CD4-positive, alpha-beta T cell (primary cell): Measurements from ENCODE around the gene NDUFAF2. TPM values are rescaled to one million over a fixed set of nuclear protein-coding genes. Genes with fewer than 3 reads are reported as not detected.

Experiments used
- ATAC-seq: fragments of 200-7000 bp; cut with Tn5 transposase; one replicate; pipeline ENCODE4 v1.10.0; 2022; ENCODE audit warnings: mild to moderate bottlenecking; ENCODE audit not compliant: poor library complexity
- CTCF ChIA-PET: fragments of 350-600 bp; sonication (Branson Sonifier 250); formaldehyde crosslinking; loops from one replicate; lab custom pipeline; 2021; ENCODE audit warnings: antibody characterized with exemption, inconsistent platforms; lab: Charles Lee
- POLR2A ChIA-PET: fragments of 350-600 bp; sonication (Branson Sonifier 250); formaldehyde crosslinking; loops from one replicate; lab custom pipeline; 2021; ENCODE audit warnings: antibody characterized with exemption, inconsistent platforms; lab: Charles Lee
- DNase-seq, 14 experiments: peaks; one replicate each; pipeline ENCODE4 v3.0.0-alpha.2; 2013 to 2020; ENCODE audit warnings: mixed read lengths in 2 of 14
- H3K27ac ChIP-seq, 2 donors: one replicate each; pipeline versions ENCODE4 v1.5.1 to v1.7.0; 2013; ENCODE audit warnings: low read length in 2 of 2, low read depth in 1 of 2, mild to moderate bottlenecking in 1 of 2
- H3K27me3 ChIP-seq, 2 experiments: 1 replicate in 1 of 2; 2 replicates in 1 of 2; pipeline versions ENCODE4 v1.6.1 to v1.7.0; 2013; ENCODE audit warnings: low read length in 2 of 2, control low read depth in 1 of 2, mild to moderate bottlenecking in 1 of 2, moderate library complexity in 1 of 2; ENCODE audit not compliant: insufficient read depth in 2 of 2, control insufficient read depth in 1 of 2
- H3K36me3 ChIP-seq: one replicate; pipeline ENCODE4 v1.6.1; 2013; ENCODE audit warnings: low read length, control low read depth; ENCODE audit not compliant: insufficient read depth
- H3K4me1 ChIP-seq: one replicate; pipeline ENCODE4 v1.6.1; 2013; ENCODE audit warnings: low read length, control low read depth; ENCODE audit not compliant: insufficient read depth
- H3K4me3 ChIP-seq: one replicate; pipeline ENCODE4 v1.5.1; 2013; ENCODE audit warnings: mild to moderate bottlenecking, low read length, moderate library complexity
- H3K9me3 ChIP-seq, 2 experiments: 1 replicate in 1 of 2; 2 replicates in 1 of 2; pipeline versions ENCODE4 v1.6.1 to v1.7.0; 2013; ENCODE audit warnings: low read length in 2 of 2, mild to moderate bottlenecking in 2 of 2, control low read depth in 1 of 2, moderate library complexity in 1 of 2; ENCODE audit not compliant: control insufficient read depth in 1 of 2, insufficient read depth in 1 of 2
- H3K27ac Mint-ChIP-seq: one replicate; pipeline ENCODE4 v1.8.0; 2020; ENCODE audit warnings: mixed read lengths
- H3K27me3 Mint-ChIP-seq: one replicate; pipeline ENCODE4 v1.8.0; 2021; ENCODE audit warnings: mixed read lengths
- H3K36me3 Mint-ChIP-seq: one replicate; pipeline ENCODE4 v1.8.0; 2021; ENCODE audit warnings: low read depth, mixed read lengths
- H3K4me1 Mint-ChIP-seq: one replicate; pipeline ENCODE4 v1.8.0; 2021; ENCODE audit warnings: low read depth, mixed read lengths
- H3K4me3 Mint-ChIP-seq: one replicate; pipeline ENCODE4 v1.8.0; 2020; ENCODE audit warnings: mild to moderate bottlenecking, mixed read lengths
- H3K9me3 Mint-ChIP-seq: one replicate; pipeline ENCODE4 v1.8.0; 2020; ENCODE audit warnings: mixed read lengths
- intact Hi-C, 2 experiments: fragments of 100-400 bp; cut with DNase I in 1 of 2; cut with micrococcal nuclease in 1 of 2; formaldehyde crosslinking; loops; one replicate each; pipeline versions ENCODE4 v1.15.1 to v1.9.0; 2023 to 2025; cut with DNase I, micrococcal nuclease
- total RNA-seq, 174 experiments: library from RNA in 2 of 174; stranded (reverse) in 2 of 174; gene quantifications; one replicate each; pipeline ENCODE4 v1.2.3 and lab custom pipeline; 2021 to 2026
- TF ChIP-seq, protein P1 (sequence below): fragments of 200-600 bp; IDR thresholded peaks from one replicate; pipeline ENCODE4 v1.8.0; 2022; ENCODE audit warnings: antibody characterized with exemption, mild to moderate bottlenecking

Gene NDUFAF2
- total RNA-seq, 2 experiments from 2014 or later = 8.1 to 8.8 TPM

DNA sequence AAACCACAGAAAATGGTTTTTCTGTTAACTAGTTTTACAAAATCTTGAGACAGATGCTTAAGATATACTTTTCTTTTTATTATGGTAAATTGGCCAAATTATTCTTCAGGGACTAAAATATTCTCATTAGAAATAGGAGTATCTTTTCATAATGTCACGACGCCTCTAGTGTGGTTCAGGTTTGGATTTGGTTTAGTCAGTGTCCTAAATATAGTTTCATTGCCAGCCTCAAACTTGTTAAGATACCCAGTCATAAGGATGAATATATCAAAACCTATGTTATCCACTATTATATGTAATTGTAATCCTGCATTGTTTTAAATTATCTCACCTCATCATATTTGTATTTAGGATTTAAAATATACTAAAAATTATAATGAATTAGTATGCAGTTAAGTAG, 13.7 kb downstream of the NDUFAF2 start:
- peaks cover 27% of the 10 kb centered on the region for H3K4me1 Mint-ChIP-seq
- no peaks in the 10 kb centered on the region for H3K36me3 Mint-ChIP-seq
- TF ChIP-seq, protein P1, sequence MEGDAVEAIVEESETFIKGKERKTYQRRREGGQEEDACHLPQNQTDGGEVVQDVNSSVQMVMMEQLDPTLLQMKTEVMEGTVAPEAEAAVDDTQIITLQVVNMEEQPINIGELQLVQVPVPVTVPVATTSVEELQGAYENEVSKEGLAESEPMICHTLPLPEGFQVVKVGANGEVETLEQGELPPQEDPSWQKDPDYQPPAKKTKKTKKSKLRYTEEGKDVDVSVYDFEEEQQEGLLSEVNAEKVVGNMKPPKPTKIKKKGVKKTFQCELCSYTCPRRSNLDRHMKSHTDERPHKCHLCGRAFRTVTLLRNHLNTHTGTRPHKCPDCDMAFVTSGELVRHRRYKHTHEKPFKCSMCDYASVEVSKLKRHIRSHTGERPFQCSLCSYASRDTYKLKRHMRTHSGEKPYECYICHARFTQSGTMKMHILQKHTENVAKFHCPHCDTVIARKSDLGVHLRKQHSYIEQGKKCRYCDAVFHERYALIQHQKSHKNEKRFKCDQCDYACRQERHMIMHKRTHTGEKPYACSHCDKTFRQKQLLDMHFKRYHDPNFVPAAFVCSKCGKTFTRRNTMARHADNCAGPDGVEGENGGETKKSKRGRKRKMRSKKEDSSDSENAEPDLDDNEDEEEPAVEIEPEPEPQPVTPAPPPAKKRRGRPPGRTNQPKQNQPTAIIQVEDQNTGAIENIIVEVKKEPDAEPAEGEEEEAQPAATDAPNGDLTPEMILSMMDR = no peak
- DNase-seq (no peak), ATAC-seq (no peak)
- Histone ChIP-seq H3K36me3 (no peaks in the 10 kb centered on the region), H3K4me3 (no peak overlapping the region), H3K27me3 (no peaks in the 10 kb centered on the region), H3K9me3 (no peaks in the 10 kb centered on the region), H3K4me1 (no peaks in the 10 kb centered on the region), H3K27ac (no peak overlapping the region)
- CTCF ChIA-PET = interaction anchor here (1.4 kb wide), 1 partner anchor 13 kb away, joined by 6 read pairs; no protein-coding TSS in a partner anchor
- POLR2A ChIA-PET = interaction anchor here (0.9 to 1.4 kb wide), 2 partner anchors 13 to 14 kb away, joined by 3 to 5 read pairs; partner anchors contain the start of genes ERCC8 and NDUFAF2
- H3K27me3 Mint-ChIP-seq = no peaks in the 10 kb centered on the region
- intact Hi-C loops = loop anchor here (2.0 to 10.0 kb wide), 2 partner anchors 700 to 1186 kb away; no protein-coding TSS in a partner anchor
- peaks cover 1% of the 10 kb centered on the region for H3K9me3 Mint-ChIP-seq
- H3K27ac Mint-ChIP-seq = no peak overlapping the region
- no peak overlapping the region for H3K4me3 Mint-ChIP-seq

DNA sequence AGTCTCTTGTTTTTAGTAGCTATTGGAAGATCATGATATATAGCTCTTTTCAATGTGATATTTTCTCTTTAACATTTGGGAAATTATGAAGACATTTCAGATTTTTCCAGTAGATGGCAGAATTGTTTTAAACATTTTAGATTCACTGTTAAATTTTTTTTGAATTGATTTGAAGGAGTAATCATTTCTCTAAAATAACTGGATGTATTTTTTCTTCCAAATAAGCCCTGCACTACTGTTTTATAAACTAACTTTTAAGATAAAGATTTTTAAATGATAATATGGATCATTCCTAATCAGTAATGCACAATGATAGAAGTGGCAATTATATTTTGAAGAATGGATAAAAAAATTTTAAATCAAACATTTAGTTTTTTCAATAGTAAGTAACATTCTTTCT, 14.2 kb downstream of the NDUFAF2 start:
- intact Hi-C loops = loop anchor here (2.0 to 10.0 kb wide), 2 partner anchors 700 to 1186 kb away; no protein-coding TSS in a partner anchor
- Mint-ChIP-seq H3K36me3 (no peaks in the 10 kb centered on the region), H3K4me1 (peaks cover 27% of the 10 kb centered on the region), H3K9me3 (peaks cover 1% of the 10 kb centered on the region), H3K27me3 (no peaks in the 10 kb centered on the region), H3K27ac (no peak overlapping the region), H3K4me3 (no peak overlapping the region)
- no peaks in the 10 kb centered on the region for H3K36me3 ChIP-seq
- TF ChIP-seq, protein P1 = peak; percentile 65
- no peaks in the 10 kb centered on the region for H3K27me3 ChIP-seq
- no peak overlapping the region for H3K27ac ChIP-seq
- ChIA-PET CTCF (interaction anchor here (1.4 kb wide), 1 partner anchor 13 kb away, joined by 6 read pairs; no protein-coding TSS in a partner anchor), POLR2A (interaction anchor here (1.4 kb wide), 1 partner anchor 14 kb away, joined by 5 read pairs; the partner anchor contains the start of genes ERCC8 and NDUFAF2)
- no peaks in the 10 kb centered on the region for H3K9me3 ChIP-seq
- no peak overlapping the region for H3K4me3 ChIP-seq
- ATAC-seq (no peak), DNase-seq (peak in 3 of 14 experiments; percentile 20 to 30 (median 24))
- no peaks in the 10 kb centered on the region for H3K4me1 ChIP-seq

DNA sequence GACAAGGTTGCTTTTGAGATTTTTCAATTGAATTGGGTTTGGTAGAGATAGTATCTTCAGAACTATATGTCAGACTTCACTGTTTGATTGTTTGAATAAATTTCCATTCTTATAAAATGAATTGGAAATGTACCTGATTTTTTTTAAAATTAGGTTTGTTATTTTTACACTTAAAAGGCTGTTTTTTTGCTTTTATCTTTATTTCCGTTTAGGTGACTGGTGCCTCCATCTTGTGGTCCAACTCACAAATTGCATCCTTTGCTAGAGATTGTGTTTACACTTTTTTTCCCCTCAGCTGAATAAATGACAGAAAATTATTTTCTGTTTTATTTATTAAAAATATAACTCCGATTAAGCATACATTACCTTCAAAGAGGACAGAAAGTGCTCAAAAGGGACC, 15.6 kb downstream of the NDUFAF2 start:
- H3K36me3 Mint-ChIP-seq = peaks cover 4% of the 10 kb centered on the region
- H3K9me3 Mint-ChIP-seq = no peaks in the 10 kb centered on the region
- no peak overlapping the region for H3K27ac Mint-ChIP-seq
- no peak overlapping the region for H3K4me3 Mint-ChIP-seq
- H3K9me3 ChIP-seq = no peaks in the 10 kb centered on the region
- TF ChIP-seq, protein P1 = peak; percentile 77
- no peaks in the 10 kb centered on the region for H3K36me3 ChIP-seq
- no peak overlapping the region for H3K4me3 ChIP-seq
- H3K27me3 Mint-ChIP-seq = no peaks in the 10 kb centered on the region
- intact Hi-C loops = loop anchor here (1.0 to 5.0 kb wide), 2 partner anchors 283 to 698 kb away; no protein-coding TSS in a partner anchor
- ChIA-PET POLR2A (interaction anchor here (0.6 to 1.0 kb wide), 2 partner anchors 16 to 1215 kb away, joined by 3 read pairs; partner anchors contain the start of gene ERCC8), CTCF (interaction anchor here (1.0 kb wide), 1 partner anchor 16 kb away, joined by 3 read pairs; the partner anchor contains the start of gene ERCC8)
- no peaks in the 10 kb centered on the region for H3K4me1 ChIP-seq
- ATAC-seq (peak; percentile 52), DNase-seq (peak in 3 of 14 experiments; percentile 39 to 53 (median 47))
- H3K27ac ChIP-seq = no peak overlapping the region
- H3K27me3 ChIP-seq = no peaks in the 10 kb centered on the region
- peaks cover 20% of the 10 kb centered on the region for H3K4me1 Mint-ChIP-seq
